HepG2 (cell line): ENCODE data around the gene ANGPTL7. TPM values are rescaled to one million over a fixed set of nuclear protein-coding genes. Genes with fewer than 3 reads are reported as not detected.
"Not testable (repeated sequence)": the region's sequence is repeated elsewhere in the genome, so short reads cannot be mapped to it uniquely, and the experiment has no call there.

Source experiments
- ATAC-seq: fragments of 200-7000 bp; cut with Tn5 transposase; 3 replicates; pipeline ENCODE4 v1.9.1; 2020; ENCODE audit warnings: mild to moderate bottlenecking, moderate library complexity
- BruUV-seq: library from RNA; stranded (reverse); fragments of 400-500 nt; replicated peaks from 2 replicates; lab custom pipeline; 2021; lab: Mats Ljungman, UMichigan
- CTCF ChIA-PET: fragments of 300-600 bp; formaldehyde crosslinking; extraction: SDS; loops from one replicate; lab custom pipeline; 2021; ENCODE audit warnings: low total read pairs, inconsistent platforms, low intra/inter-chr PET ratio; lab: Yijun Ruan, JAX
- POLR2A ChIA-PET: fragments of 350-600 bp; sonication (Branson Sonifier 250); formaldehyde crosslinking; loops from one replicate; lab custom pipeline; 2020; ENCODE audit warnings: antibody characterized with exemption, inconsistent platforms; lab: Yijun Ruan, JAX
- DNase-seq: peaks from one replicate; pipeline ENCODE4 v3.0.0-alpha.2; 2015; ENCODE audit warnings: low spot score
- FAIRE-seq: peaks from 3 replicates; lab custom pipeline; 2011; peaks lifted over from hg19 to GRCh38; lab: Jason Lieb, UNC
- H2AFZ ChIP-seq: one replicate; pipeline ENCODE4 v1.6.1; 2011; ENCODE audit warnings: low read length, inconsistent platforms
- H3K27ac ChIP-seq: fragments of 300-600 bp; 3 replicates; pipeline ENCODE4 v1.8.0; 2011; ENCODE audit warnings: mixed run types, mild to moderate bottlenecking, mixed read lengths, low read length, inconsistent platforms; ENCODE audit not compliant: insufficient read depth; ENCODE audit errors: extremely low read length
- H3K27me3 ChIP-seq, 2 experiments: fragments of 200-600 bp in 1 of 2; 2 replicates in 1 of 2; 3 replicates in 1 of 2; pipeline versions ENCODE4 v1.6.0 to v1.8.0; 2011; ENCODE audit warnings: low read length in 2 of 2, mild to moderate bottlenecking in 2 of 2, moderate library complexity in 2 of 2, inconsistent platforms in 1 of 2; ENCODE audit not compliant: insufficient read depth in 2 of 2, control insufficient read depth in 1 of 2
- H3K36me3 ChIP-seq, 2 experiments: fragments of 200-600 bp in 1 of 2; replicated peaks in 1 of 2; 2 replicates in 1 of 2; 3 replicates in 1 of 2; pipeline versions ENCODE4 v1.5.1 to v1.8.0; 2011; ENCODE audit warnings: low read length in 2 of 2, inconsistent platforms in 1 of 2; ENCODE audit not compliant: insufficient read depth in 2 of 2, control insufficient read depth in 1 of 2
- H3K4me1 ChIP-seq: 2 replicates; pipeline ENCODE4 v1.5.1; 2012; ENCODE audit warnings: low read length, inconsistent platforms; ENCODE audit not compliant: insufficient read depth
- H3K4me2 ChIP-seq: 2 replicates; pipeline ENCODE4 v1.6.0; 2011; ENCODE audit warnings: low read depth, low read length, inconsistent platforms
- H3K4me3 ChIP-seq, 3 experiments: fragments of 200-600 bp in 1 of 3; sonication (generic), shearing (Covaris generic) in 1 of 3; replicated peaks in 1 of 3; 2 replicates each; pipeline ENCODE4 v1.5.1; 2011 to 2016; ENCODE audit warnings: low read length in 3 of 3, inconsistent platforms in 2 of 3, low read depth in 2 of 3, mild to moderate bottlenecking in 2 of 3, control low read depth in 1 of 3, mixed read lengths in 1 of 3; ENCODE audit not compliant: insufficient read depth in 1 of 3
- H3K79me2 ChIP-seq: one replicate; pipeline ENCODE4 v1.6.1; 2011; ENCODE audit warnings: low read length, inconsistent platforms; ENCODE audit not compliant: insufficient read depth
- H3K9ac ChIP-seq: 2 replicates; pipeline ENCODE4 v1.6.0; 2011; ENCODE audit warnings: mild to moderate bottlenecking, low read depth, low read length, inconsistent platforms; ENCODE audit not compliant: insufficient read depth
- H3K9me3 ChIP-seq: 2 replicates; pipeline ENCODE4 v1.5.1; 2012; ENCODE audit warnings: mild to moderate bottlenecking, low read length
- H4K20me1 ChIP-seq: 2 replicates; pipeline ENCODE4 v1.6.0; 2011; ENCODE audit warnings: inconsistent platforms, mild to moderate bottlenecking, low read length, moderate library complexity; ENCODE audit not compliant: insufficient read depth
- ARID5B ChIP-seq: IDR thresholded peaks from 2 replicates; pipeline ENCODE4 v1.4.0; 2020; ENCODE audit warnings: mild to moderate bottlenecking, missing genetic modification reagents
- NKX3-1 ChIP-seq: sonication (generic); formaldehyde crosslinking; IDR thresholded peaks from 2 replicates; pipeline ENCODE4 v1.5.0; 2020; ENCODE audit warnings: missing genetic modification reagents
- PAF1 ChIP-seq: IDR thresholded peaks from 2 replicates; pipeline ENCODE4 v1.6.1; 2016; ENCODE audit warnings: missing genetic modification reagents, missing compliant biosample characterization
- ZBTB8A ChIP-seq: sonication (generic); formaldehyde crosslinking; IDR thresholded peaks from 2 replicates; pipeline ENCODE4 v1.4.0; 2020; ENCODE audit warnings: mild to moderate bottlenecking, low read depth, missing genetic modification reagents, borderline replicate concordance
- WGBS: methylation state at CpG from one replicate; pipeline ENCODE4 v1.1.6; 2017; ENCODE audit warnings: low lambda C conversion rate; 5-methylcytosine and 5-hydroxymethylcytosine counted together
- in situ Hi-C: cut with HindIII; loops from 2 replicates; pipeline ENCODE4 v1.10.0; 2017; ENCODE audit warnings: low pct_unique_long_range_greater_than_20kb; ENCODE audit not compliant: extremely low pct_ligation_motif_present
- intact Hi-C: fragments of 100-400 bp; cut with micrococcal nuclease; formaldehyde crosslinking; loops from one replicate; pipeline ENCODE4 v1.10.0; 2022; ENCODE audit not compliant: unreplicated experiment
- polyA plus RNA-seq, 8 experiments: library from polyadenylated mRNA; depleted of rRNA in 3 of 8; stranded (reverse) in 7 of 8; unstranded in 1 of 8; fragments of >200 nt; fragmentation: Illumina TruSeq in 4 of 8; extraction: Trizol in 4 of 8; gene quantifications; 2 replicates each; pipeline versions ENCODE4 v1.2.1 to v1.2.3, GENCODE V29; 2011 to 2016; ENCODE audit warnings: low read depth in 4 of 8, missing spikeins in 1 of 8, mixed read lengths in 1 of 8; ENCODE audit not compliant: insufficient read depth in 1 of 8
- total RNA-seq, 5 experiments: library from RNA; depleted of rRNA; stranded (reverse); fragments of >200 nt; fragmentation: Illumina TruSeq; extraction: Trizol; gene quantifications; 2 replicates each; pipeline ENCODE4 v1.2.3, GENCODE V29; 2016; ENCODE audit warnings: low read depth in 1 of 5

The ANGPTL7 gene
- total and polyA plus RNA-seq, 2 of the 13 experiments (the other 11 are each of a cell fraction or from before 2014, with no cell fraction given) = not detected

GRCh38 chr1:11158291-11158690 is 30.9 kb upstream of the ANGPTL7 start (continued):
- no peak for TF ChIP-seq ARID5B

- Histone ChIP-seq H3K4me3 (no peak overlapping the region), H4K20me1 (no peaks in the 10 kb centered on the region), H2AFZ (no peak overlapping the region), H3K27me3 (no peaks in the 10 kb centered on the region), H3K27ac (no peak overlapping the region), H3K4me1 (no peaks in the 10 kb centered on the region), H3K9me3 (no peaks in the 10 kb centered on the region)
- no TSS peak for BruUV-seq
- ATAC-seq (no peak), FAIRE-seq (no peak)
- CTCF ChIA-PET = no interaction called here
- 92% methylated on average over 3 of the region's 3 CpGs for WGBS
- no peak for TF ChIP-seq PAF1
- TF ChIP-seq NKX3-1 (CRISPR knock-in tag) = no peak
- no peak for TF ChIP-seq ZBTB8A
- TF ChIP-seq, all 625 proteins: peak for 0
- POLR2A ChIA-PET = no interaction called here
- no peak overlapping the region for H3K4me2 ChIP-seq
- H3K9ac ChIP-seq = no peak overlapping the region
- DNase-seq = no peak
- H3K79me2 ChIP-seq = no peaks in the 10 kb centered on the region
- in situ Hi-C loops (no loop called here), intact Hi-C loops (no loop called here)
- H3K36me3 ChIP-seq = peaks cover 2 to 28% of the 10 kb centered on the region in 2 experiments; a peak in 3 of 5 replicates
Measured at GRCh38 chr1:11158720-11159321, 30.3 kb upstream of the ANGPTL7 start.

- intact Hi-C loops, H3K79me2 ChIP-seq, H3K4me3 ChIP-seq, H3K4me2 ChIP-seq, ATAC-seq, DNase-seq, FAIRE-seq, H3K4me1 ChIP-seq, H3K9ac ChIP-seq, in situ Hi-C loops, CTCF ChIA-PET, H3K27ac ChIP-seq, H3K9me3 ChIP-seq, H4K20me1 ChIP-seq, H3K27me3 ChIP-seq, POLR2A ChIA-PET, H2AFZ ChIP-seq, H3K36me3 ChIP-seq, BruUV-seq: not testable (repeated sequence)
- WGBS = 96% methylated on average over 4 of the region's 4 CpGs
Measured at GRCh38 chr1:11162752-11163151, 26.4 kb upstream of the ANGPTL7 start.

- FAIRE-seq, H3K4me3 ChIP-seq, H3K9me3 ChIP-seq, H3K27me3 ChIP-seq, H3K27ac ChIP-seq, DNase-seq, H3K79me2 ChIP-seq, in situ Hi-C loops, H2AFZ ChIP-seq, ATAC-seq, H3K4me1 ChIP-seq, intact Hi-C loops, H4K20me1 ChIP-seq, H3K9ac ChIP-seq, BruUV-seq, CTCF ChIA-PET, H3K36me3 ChIP-seq, H3K4me2 ChIP-seq, POLR2A ChIA-PET: not testable (repeated sequence)
- 98% methylated on average over 5 of the region's 5 CpGs for WGBS
Measured at GRCh38 chr1:11166744-11167143, 22.4 kb upstream of the ANGPTL7 start.
